ENCODE data around the gene PDZK1. TPM values are rescaled to one million over a fixed set of nuclear protein-coding genes. Genes with fewer than 3 reads are reported as not detected.

The PDZK1 gene
- total and polyA plus RNA-seq, 7 experiments from 2014 or later, result 0.09 to 0.53 (median 0.17) TPM; not detected in 4

GRCh38 chr1:145701306-145701862 lies 5.8 kb downstream of the PDZK1 start:
- intact Hi-C loops (cut with micrococcal nuclease), result no loop called here
- no peak for ATAC-seq
- Mint-ChIP-seq H3K27ac (no peak overlapping the region), H3K4me1 (peaks cover 0 to 2% (median 0%) of the 10 kb centered on the region in 7 donors), H3K27me3 (peaks cover 0 to 44% (median 0%) of the 10 kb centered on the region in 5 donors), H3K9me3 (no peaks in the 10 kb centered on the region), H3K36me3 (no peaks in the 10 kb centered on the region), H3K4me3 (no peak overlapping the region)
- H3K4me3 ChIP-seq (ENCODE audit: low read length), result no peak overlapping the region
- no peak for DNase-seq
- H3K27ac ChIP-seq (ENCODE audit: low read depth, low read length), result no peak overlapping the region
- no peaks in the 10 kb centered on the region for H3K27me3 ChIP-seq (ENCODE audit: control insufficient read depth in 2 of 2, insufficient read depth in 2 of 2, low read length in 2 of 2)
- H3K4me1 ChIP-seq (ENCODE audit: control insufficient read depth in 2 of 2, insufficient read depth in 2 of 2, low read length in 2 of 2), result no peaks in the 10 kb centered on the region
- POLR2A ChIA-PET, result no interaction called here
- no peaks in the 10 kb centered on the region for H3K9me3 ChIP-seq (ENCODE audit: control insufficient read depth in 2 of 3, low read length in 3 of 3)
- CTCF ChIA-PET, result no interaction called here
- H3K36me3 ChIP-seq (ENCODE audit: control insufficient read depth in 2 of 3, insufficient read depth in 3 of 3, low read length in 3 of 3), result no peaks in the 10 kb centered on the region

- no peaks in the 10 kb centered on the region for H3K9me3 Mint-ChIP-seq
- H3K4me1 ChIP-seq (ENCODE audit: control insufficient read depth in 2 of 2, insufficient read depth in 2 of 2, low read length in 2 of 2), result no peaks in the 10 kb centered on the region
- peaks cover 0 to 27% (median 0%) of the 10 kb centered on the region in 5 donors for H3K27me3 Mint-ChIP-seq
- no peaks in the 10 kb centered on the region for H3K27me3 ChIP-seq (ENCODE audit: control insufficient read depth in 2 of 2, insufficient read depth in 2 of 2, low read length in 2 of 2)
- H3K4me1 Mint-ChIP-seq, result peaks cover 0 to 7% (median 0%) of the 10 kb centered on the region in 7 donors
- intact Hi-C loops (cut with micrococcal nuclease), result no loop called here
- ChIA-PET CTCF (no interaction called here), POLR2A (no interaction called here)
- ATAC-seq, result no peak
- H3K27ac ChIP-seq (ENCODE audit: low read depth, low read length), result no peak overlapping the region
- H3K9me3 ChIP-seq (ENCODE audit: control insufficient read depth in 2 of 3, low read length in 3 of 3), result no peaks in the 10 kb centered on the region
- DNase-seq, result no peak
- no peak overlapping the region for H3K27ac Mint-ChIP-seq
- no peaks in the 10 kb centered on the region for H3K36me3 ChIP-seq (ENCODE audit: control insufficient read depth in 2 of 3, insufficient read depth in 3 of 3, low read length in 3 of 3)
- H3K4me3 Mint-ChIP-seq, result no peak overlapping the region
- H3K36me3 Mint-ChIP-seq, result no peaks in the 10 kb centered on the region
- H3K4me3 ChIP-seq (ENCODE audit: low read length), result no peak overlapping the region
Observed at GRCh38 chr1:145696630-145696960, 10.6 kb downstream of the PDZK1 start.

- Histone ChIP-seq H3K36me3 (ENCODE audit: control insufficient read depth in 2 of 3, insufficient read depth in 3 of 3, low read length in 3 of 3) (no peaks in the 10 kb centered on the region), H3K4me3 (ENCODE audit: low read length) (no peak overlapping the region), H3K27ac (ENCODE audit: low read depth, low read length) (no peak overlapping the region), H3K4me1 (ENCODE audit: control insufficient read depth in 2 of 2, insufficient read depth in 2 of 2, low read length in 2 of 2) (peaks cover 2 to 6% of the 10 kb centered on the region in 2 donors), H3K27me3 (ENCODE audit: control insufficient read depth in 2 of 2, insufficient read depth in 2 of 2, low read length in 2 of 2) (no peaks in the 10 kb centered on the region), H3K9me3 (ENCODE audit: control insufficient read depth in 2 of 3, low read length in 3 of 3) (no peaks in the 10 kb centered on the region)
- no peak for ATAC-seq
- H3K27ac Mint-ChIP-seq, result no peak overlapping the region
- H3K36me3 Mint-ChIP-seq, result no peaks in the 10 kb centered on the region
- intact Hi-C loops (cut with micrococcal nuclease), result no loop called here
- H3K4me1 Mint-ChIP-seq, result peaks cover 0 to 12% (median 2%) of the 10 kb centered on the region in 7 donors
- ChIA-PET POLR2A (no interaction called here), CTCF (no interaction called here)
- no peak for DNase-seq
- H3K4me3 Mint-ChIP-seq, result no peak overlapping the region
- H3K27me3 Mint-ChIP-seq, result peaks cover 0 to 23% (median 0%) of the 10 kb centered on the region in 5 donors
- H3K9me3 Mint-ChIP-seq, result no peaks in the 10 kb centered on the region
Observed at GRCh38 chr1:145695821-145696629, 11.1 kb downstream of the PDZK1 start.

GRCh38 chr1:145692785-145693443 lies 14.3 kb downstream of the PDZK1 start:
- POLR2A ChIA-PET, result no interaction called here
- no peaks in the 10 kb centered on the region for H3K27me3 ChIP-seq (ENCODE audit: control insufficient read depth in 2 of 2, insufficient read depth in 2 of 2, low read length in 2 of 2)
- Mint-ChIP-seq H3K9me3 (no peaks in the 10 kb centered on the region), H3K27ac (no peak overlapping the region), H3K36me3 (peaks cover 0 to 5% (median 0%) of the 10 kb centered on the region in 5 donors), H3K4me1 (peaks cover 21 to 40% (median 25%) of the 10 kb centered on the region in 7 donors), H3K27me3 (peaks cover 0 to 7% (median 0%) of the 10 kb centered on the region in 5 donors), H3K4me3 (no peak overlapping the region)
- no peaks in the 10 kb centered on the region for H3K36me3 ChIP-seq (ENCODE audit: control insufficient read depth in 2 of 3, insufficient read depth in 3 of 3, low read length in 3 of 3)
- CTCF ChIA-PET, result no interaction called here
- intact Hi-C loops (cut with micrococcal nuclease), result no loop called here
- H3K4me1 ChIP-seq (ENCODE audit: control insufficient read depth in 2 of 2, insufficient read depth in 2 of 2, low read length in 2 of 2), result peaks cover 18 to 28% of the 10 kb centered on the region in 2 donors
- ATAC-seq (no peak), DNase-seq (no peak)
- no peak overlapping the region for H3K4me3 ChIP-seq (ENCODE audit: low read length)
- H3K9me3 ChIP-seq (ENCODE audit: control insufficient read depth in 2 of 3, low read length in 3 of 3), result no peaks in the 10 kb centered on the region
- H3K27ac ChIP-seq (ENCODE audit: low read depth, low read length), result no peak overlapping the region

GRCh38 chr1:145690587-145691558 lies 16.3 kb downstream of the PDZK1 start:
- DNase-seq (peak in 8 of 9 donors; percentile 6 to 48 (median 31)), ATAC-seq (peak; percentile 92)
- POLR2A ChIA-PET, result no interaction called here
- Histone ChIP-seq H3K4me3 (ENCODE audit: low read length) (peak overlapping the region; percentile 6), H3K27me3 (ENCODE audit: control insufficient read depth in 2 of 2, insufficient read depth in 2 of 2, low read length in 2 of 2) (no peaks in the 10 kb centered on the region), H3K4me1 (ENCODE audit: control insufficient read depth in 2 of 2, insufficient read depth in 2 of 2, low read length in 2 of 2) (peaks cover 18 to 28% of the 10 kb centered on the region in 2 donors), H3K36me3 (ENCODE audit: control insufficient read depth in 2 of 3, insufficient read depth in 3 of 3, low read length in 3 of 3) (no peaks in the 10 kb centered on the region), H3K27ac (ENCODE audit: low read depth, low read length) (peak overlapping the region; percentile 43), H3K9me3 (ENCODE audit: control insufficient read depth in 2 of 3, low read length in 3 of 3) (no peaks in the 10 kb centered on the region)
- intact Hi-C loops (cut with micrococcal nuclease), result no loop called here
- peak overlapping the region; percentile 26 to 75 (median 62) for H3K4me3 Mint-ChIP-seq
- no peaks in the 10 kb centered on the region for H3K9me3 Mint-ChIP-seq
- peaks cover 0 to 13% (median 0%) of the 10 kb centered on the region in 5 donors for H3K36me3 Mint-ChIP-seq
- no peaks in the 10 kb centered on the region for H3K27me3 Mint-ChIP-seq
- peaks cover 21 to 37% (median 25%) of the 10 kb centered on the region in 7 donors for H3K4me1 Mint-ChIP-seq
- H3K27ac Mint-ChIP-seq, result peak overlapping the region; percentile 33 to 90 (median 72)
- CTCF ChIA-PET, result interaction anchor here (0.9 kb wide), 1 partner anchor 30 kb away, joined by 4 read pairs; no protein-coding TSS in a partner anchor

- POLR2A ChIA-PET, result no interaction called here
Observed at GRCh38 chr1:145689922-145690321, 17.2 kb downstream of the PDZK1 start.

More at GRCh38 chr1:145689922-145690321, 17.2 kb downstream of the PDZK1 start:
- ATAC-seq, result no peak
- DNase-seq, result no peak
- H3K4me1 Mint-ChIP-seq, result peaks cover 18 to 37% (median 25%) of the 10 kb centered on the region in 7 donors
- Histone ChIP-seq H3K9me3 (ENCODE audit: control insufficient read depth in 2 of 3, low read length in 3 of 3) (no peaks in the 10 kb centered on the region), H3K4me1 (ENCODE audit: control insufficient read depth in 2 of 2, insufficient read depth in 2 of 2, low read length in 2 of 2) (peaks cover 18 to 28% of the 10 kb centered on the region in 2 donors), H3K27me3 (ENCODE audit: control insufficient read depth in 2 of 2, insufficient read depth in 2 of 2, low read length in 2 of 2) (no peaks in the 10 kb centered on the region), H3K36me3 (ENCODE audit: control insufficient read depth in 2 of 3, insufficient read depth in 3 of 3, low read length in 3 of 3) (no peaks in the 10 kb centered on the region), H3K27ac (ENCODE audit: low read depth, low read length) (peak overlapping the region; percentile 43), H3K4me3 (ENCODE audit: low read length) (peak overlapping the region; percentile 6)
- no peaks in the 10 kb centered on the region for H3K27me3 Mint-ChIP-seq
- H3K27ac Mint-ChIP-seq, result peak overlapping the region; percentile 33 to 90 (median 72)
- CTCF ChIA-PET, result no interaction called here
- peaks cover 0 to 13% (median 0%) of the 10 kb centered on the region in 5 donors for H3K36me3 Mint-ChIP-seq
- no peaks in the 10 kb centered on the region for H3K9me3 Mint-ChIP-seq
- intact Hi-C loops (cut with micrococcal nuclease), result no loop called here
- H3K4me3 Mint-ChIP-seq, result peak overlapping the region in 9 of 10 donors; percentile 26 to 75 (median 63)

Data from naive thymus-derived CD4-positive, alpha-beta T cell (primary cell).